Stimulated activated CD8-positive, alpha-beta memory T cell treated with anti-CD3 and anti-CD28 coated beads, Interleukin-7, amount 100 ng/mL, for 48 hours (primary cell): Measurements from ENCODE around the gene CDCA8.

Source experiments
- DNase-seq, 2 donors: peaks; one replicate each; pipeline ENCODE4 v3.0.0-alpha.2; 2020; ENCODE audit warnings: low read depth in 1 of 2; ENCODE audit errors: extremely low read depth in 1 of 2

The CDCA8 gene

DNA sequence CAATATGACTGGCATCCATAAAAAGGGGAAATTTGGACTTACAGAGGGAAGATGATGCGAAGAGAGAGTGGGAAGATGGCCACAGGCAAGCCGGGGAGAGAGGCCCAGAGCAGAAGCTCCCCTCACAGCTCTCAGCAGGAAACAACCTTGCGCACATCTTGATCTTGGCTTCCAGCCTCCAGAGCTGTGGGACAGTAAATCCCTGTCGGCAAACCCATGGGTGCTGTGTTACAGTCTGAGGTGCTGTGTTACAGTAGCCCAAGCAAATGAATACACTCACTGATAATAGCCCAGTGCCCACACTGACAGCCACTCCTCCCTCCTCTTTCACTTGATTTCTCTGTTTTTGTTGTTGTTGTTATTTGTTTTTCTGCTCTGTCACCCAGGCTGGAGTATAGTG, 22.4 kb downstream of the CDCA8 start:
- no peak for DNase-seq

DNA sequence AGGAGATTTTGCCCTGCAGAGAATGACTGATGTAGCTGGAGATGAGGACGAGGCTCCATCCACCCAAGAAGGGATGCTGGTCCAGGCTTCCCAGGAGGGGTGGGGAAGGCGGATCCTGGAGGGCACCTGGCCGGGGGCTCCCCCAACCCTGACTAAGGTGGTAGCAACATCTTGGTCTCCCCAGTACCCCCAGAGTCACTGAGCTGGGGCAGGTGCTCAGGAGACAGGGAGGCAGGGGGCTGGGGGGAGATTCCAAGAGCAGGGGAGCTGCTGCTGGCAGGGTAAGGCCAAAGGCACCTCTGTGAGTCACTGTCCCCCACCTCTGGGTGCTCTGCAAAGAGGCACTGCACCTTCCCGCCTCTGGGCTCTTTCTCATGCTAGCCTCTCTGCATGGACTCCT, 24.0 kb downstream of the CDCA8 start:
- no peak for DNase-seq

- DNase-seq = no peak
Observed at GRCh38 chr1:37717631-37718030, 25.3 kb downstream of the CDCA8 start.

- no peak for DNase-seq
Observed at GRCh38 chr1:37718181-37718900, 26.0 kb downstream of the CDCA8 start.

GRCh38 chr1:37718901-37719571, 26.7 kb downstream of the CDCA8 start:
- no peak for DNase-seq

GRCh38 chr1:37719572-37720195, 27.4 kb downstream of the CDCA8 start:
- DNase-seq = no peak

GRCh38 chr1:37720231-37721130, 28.2 kb downstream of the CDCA8 start:
- no peak for DNase-seq

DNA sequence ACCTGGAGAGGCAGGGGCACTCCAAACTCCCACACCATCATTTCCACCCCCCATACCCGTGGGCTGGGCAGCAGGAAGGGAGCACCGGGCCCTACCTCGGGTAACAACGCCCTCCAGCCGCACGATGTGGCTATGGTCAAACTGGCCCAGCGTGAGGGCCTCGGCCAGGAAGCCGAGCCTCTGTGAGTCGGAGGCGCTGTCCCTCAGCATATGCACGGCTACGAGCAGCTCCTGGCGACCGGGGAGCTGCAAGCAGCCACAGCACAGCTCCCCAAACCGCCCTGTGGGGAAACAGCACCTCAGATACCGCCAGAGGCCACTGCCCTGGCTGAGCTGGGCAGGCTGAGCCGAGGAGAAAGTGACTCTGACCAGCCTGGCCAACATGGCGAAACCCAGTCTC, 29.2 kb downstream of the CDCA8 start:
- DNase-seq = no peak

DNA sequence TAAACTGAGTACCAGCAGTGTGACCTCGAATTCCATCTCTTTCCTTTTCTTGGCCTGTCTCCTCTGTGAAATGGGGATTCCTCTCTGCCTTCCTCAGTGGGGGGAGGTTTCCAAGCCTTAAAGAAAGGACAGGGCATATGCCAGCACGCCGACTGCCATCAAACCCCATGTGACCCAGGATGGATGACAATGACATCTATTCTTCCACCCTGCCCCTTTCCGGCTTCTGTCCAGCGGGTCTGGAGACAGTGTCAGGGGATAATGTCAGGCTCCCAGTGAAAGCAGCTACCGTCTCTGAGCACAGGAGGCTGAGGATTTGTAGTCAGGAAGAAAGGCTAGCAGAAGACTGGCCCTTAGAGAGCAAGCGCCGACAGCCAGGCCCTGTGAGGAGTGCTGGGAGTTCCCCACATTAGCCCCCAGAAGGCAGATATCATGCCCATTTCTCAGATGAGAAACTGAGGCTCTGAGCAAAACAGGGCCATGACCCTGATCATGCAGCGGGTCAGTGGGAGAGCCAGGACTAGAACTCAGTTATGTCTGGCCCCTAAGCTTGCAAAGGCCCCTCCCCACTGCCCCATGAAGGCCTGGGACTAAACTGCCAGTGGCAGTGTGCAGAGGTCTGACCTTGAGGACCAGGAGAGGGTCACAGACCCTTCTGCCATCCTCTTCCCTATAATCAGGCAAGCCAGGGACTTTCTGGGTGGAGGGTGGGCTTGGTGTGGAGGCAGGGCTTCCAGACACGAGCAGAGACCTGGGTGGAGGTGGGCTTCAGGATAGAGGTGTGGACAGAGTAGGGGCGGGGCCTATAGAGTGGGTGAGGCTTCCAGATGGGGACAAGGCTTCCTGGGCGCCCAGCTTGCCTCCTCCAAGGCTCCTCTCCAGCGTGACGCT, 30.1 kb downstream of the CDCA8 start:
- no peak for DNase-seq

DNA sequence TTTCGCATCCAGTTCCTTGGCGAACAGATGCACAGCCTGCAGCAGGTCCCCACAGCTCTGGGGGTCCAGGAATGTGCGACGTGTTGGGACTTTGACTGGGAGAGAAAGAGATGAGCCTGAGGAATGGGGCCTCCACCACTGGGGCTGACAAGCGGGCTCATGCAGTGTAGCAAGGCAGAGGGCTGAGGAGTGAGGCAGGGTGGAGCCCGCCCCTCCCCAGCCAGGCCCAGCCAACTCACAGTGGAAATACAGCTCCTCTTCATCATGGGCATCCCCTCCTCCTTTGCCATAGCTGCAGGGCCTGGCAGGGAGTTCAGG, 30.7 kb downstream of the CDCA8 start:
- no peak for DNase-seq

GRCh38 chr1:37723390-37724078, 31.2 kb downstream of the CDCA8 start:
- no peak for DNase-seq

DNA sequence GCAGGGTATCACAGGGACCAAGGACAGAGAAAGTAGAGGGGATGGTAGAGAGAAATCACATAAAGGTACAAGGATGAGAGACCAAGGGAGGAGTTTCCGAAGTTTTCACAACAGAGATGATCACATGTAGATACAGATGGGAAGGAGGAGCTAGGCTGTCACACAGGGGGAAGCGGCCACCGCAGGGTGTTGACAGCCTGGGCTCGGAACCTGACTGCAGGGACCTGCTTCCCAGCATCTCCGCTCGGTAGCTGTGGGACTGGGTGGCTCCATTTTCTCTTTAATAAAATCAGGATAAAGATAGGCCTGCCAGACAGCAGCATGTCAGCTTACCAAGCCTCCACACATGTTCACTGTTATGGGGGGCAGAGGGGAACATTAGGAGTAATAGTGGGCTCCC, 32.3 kb downstream of the CDCA8 start:
- no peak for DNase-seq

GRCh38 chr1:37725851-37726613, 33.7 kb downstream of the CDCA8 start:
- DNase-seq = no peak

- DNase-seq = no peak
Observed at GRCh38 chr1:37726751-37727585, 34.7 kb downstream of the CDCA8 start.

GRCh38 chr1:37728416-37728815, 36.1 kb downstream of the CDCA8 start:
- no peak for DNase-seq

DNA sequence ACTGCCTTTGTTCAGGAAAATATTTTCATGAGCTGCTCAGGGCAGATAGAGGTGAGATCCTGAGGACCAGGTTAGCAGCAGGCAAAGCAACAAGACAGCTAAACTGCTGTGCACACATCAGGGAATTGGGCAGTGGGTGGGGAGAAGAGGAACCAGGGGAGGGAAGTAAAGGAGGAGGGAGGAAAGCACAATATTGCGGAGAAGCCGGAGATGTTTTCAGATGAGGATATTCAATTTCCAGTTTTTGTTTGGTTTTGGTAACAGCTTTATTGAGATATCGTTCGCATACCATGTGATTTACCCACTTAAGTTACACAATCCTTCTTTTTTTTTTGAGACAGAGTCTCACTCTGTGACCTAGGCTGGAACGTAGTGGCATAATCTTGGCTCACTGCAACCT, 38.1 kb downstream of the CDCA8 start:
- DNase-seq = no peak

DNA sequence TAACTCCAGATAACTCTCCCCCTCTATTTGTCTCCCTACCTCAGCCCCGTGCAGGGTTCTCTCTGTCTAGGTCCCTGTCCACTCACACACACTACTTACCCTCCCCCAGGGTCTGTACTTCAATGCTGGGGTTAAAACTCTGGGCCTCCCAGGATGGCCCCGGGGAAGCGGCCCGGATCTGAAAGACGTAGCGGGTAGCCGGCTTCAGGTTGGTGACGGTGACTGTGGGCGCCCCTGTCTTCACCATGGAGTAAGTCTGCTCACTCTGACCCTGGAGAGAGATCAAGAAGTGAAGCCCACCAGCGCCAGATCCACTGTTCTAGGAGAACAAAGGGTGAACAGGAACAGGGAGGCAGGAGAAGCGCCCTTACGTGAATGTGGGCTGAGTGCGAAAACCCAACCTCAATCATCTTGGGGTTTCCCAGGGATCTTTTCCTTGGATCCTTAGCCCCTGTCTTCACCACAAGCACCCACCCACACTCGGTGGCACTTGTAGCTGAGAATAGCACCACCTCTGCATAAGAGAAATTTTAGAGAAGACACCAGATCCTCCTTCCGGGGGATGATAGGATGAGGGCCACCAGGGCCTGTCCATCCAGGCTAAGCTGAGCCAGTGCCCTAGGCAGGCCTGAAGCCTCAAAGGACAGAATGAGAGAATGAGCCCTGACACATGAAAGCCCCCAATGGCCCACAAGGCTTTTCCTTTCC, 39.1 kb downstream of the CDCA8 start:
- no peak for DNase-seq
